Fibroblast of skin of left quadriceps (primary cell): ENCODE data around the gene SLC25A21.
A peak's percentile ranks its signal among the peaks of the same experiment; 100 is the strongest.
"Not testable (repeated sequence)": the region's sequence is repeated elsewhere in the genome, so short reads cannot be mapped to it uniquely, and the experiment has no call there.

Experiments used
- DNase-seq, 2 experiments: peaks; one replicate each; pipeline ENCODE4 v3.0.0-alpha.2; 2013; ENCODE audit warnings: low read depth in 2 of 2

Gene SLC25A21

GRCh38 chr14:37186865-37187264 lies 14.5 kb upstream of the SLC25A21 start:
- no peak for DNase-seq

DNA sequence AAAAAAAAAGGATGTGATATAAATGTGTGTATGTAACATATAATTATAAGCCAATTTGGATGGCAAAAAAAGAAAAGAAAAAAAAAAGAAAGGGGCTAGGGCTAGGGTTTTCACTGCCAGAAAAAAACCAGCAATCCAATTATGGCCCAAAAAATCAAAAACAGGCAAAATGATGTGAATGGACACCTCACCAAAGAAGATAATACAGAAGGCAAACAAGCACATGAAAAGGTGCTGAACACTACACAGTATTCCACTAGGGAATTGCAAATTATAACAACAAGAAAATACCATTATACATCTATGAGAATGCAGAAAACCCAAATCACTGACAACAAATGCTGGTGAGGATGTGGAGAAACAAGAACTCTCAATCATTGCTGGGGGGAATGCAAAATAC lies 13.3 kb upstream of the SLC25A21 start:
- DNase-seq = no peak

DNA sequence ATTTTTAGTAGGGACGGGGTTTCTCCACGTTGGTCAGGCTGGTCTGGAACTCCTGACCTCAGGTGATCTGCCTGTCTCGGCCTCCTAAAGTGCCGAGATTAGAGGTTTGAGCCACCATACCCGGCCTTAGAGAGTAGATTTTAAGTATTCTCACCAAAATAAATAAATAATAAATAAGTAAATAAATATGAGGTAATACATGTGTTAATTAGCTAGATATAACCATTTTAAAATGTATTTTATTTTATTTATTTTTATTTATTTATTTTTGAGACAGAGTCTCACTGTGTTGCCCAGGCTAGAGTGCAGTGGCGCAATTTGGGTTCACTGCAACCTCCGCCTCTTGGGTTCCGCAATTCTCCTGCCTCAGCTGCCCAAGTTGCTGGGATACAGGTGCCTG lies 12.1 kb upstream of the SLC25A21 start:
- not testable (repeated sequence) for DNase-seq

DNA sequence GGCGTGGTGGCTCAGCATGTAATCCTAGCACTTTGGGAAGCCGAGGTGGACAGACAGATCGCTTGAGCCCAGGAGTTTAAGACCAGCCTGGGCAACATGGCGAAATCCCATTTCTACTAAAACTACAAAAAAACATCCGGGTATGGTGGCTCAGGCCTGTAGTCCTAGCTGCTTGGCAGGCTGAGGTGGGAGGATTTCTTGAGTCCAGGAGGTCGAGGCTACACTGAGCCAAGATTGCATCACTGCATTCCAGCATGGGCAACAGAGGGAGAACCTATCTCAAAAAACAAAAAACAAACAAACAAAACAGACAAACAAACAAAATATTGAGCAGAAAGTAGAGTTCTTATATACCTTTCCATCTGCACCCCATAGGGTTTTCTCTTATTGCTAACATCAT lies 9.0 kb upstream of the SLC25A21 start:
- no peak for DNase-seq

- DNase-seq = not testable (repeated sequence)
Observed at GRCh38 chr14:37180886-37181285, 8.5 kb upstream of the SLC25A21 start.

GRCh38 chr14:37179896-37180502 lies 7.6 kb upstream of the SLC25A21 start:
- DNase-seq = no peak

DNA sequence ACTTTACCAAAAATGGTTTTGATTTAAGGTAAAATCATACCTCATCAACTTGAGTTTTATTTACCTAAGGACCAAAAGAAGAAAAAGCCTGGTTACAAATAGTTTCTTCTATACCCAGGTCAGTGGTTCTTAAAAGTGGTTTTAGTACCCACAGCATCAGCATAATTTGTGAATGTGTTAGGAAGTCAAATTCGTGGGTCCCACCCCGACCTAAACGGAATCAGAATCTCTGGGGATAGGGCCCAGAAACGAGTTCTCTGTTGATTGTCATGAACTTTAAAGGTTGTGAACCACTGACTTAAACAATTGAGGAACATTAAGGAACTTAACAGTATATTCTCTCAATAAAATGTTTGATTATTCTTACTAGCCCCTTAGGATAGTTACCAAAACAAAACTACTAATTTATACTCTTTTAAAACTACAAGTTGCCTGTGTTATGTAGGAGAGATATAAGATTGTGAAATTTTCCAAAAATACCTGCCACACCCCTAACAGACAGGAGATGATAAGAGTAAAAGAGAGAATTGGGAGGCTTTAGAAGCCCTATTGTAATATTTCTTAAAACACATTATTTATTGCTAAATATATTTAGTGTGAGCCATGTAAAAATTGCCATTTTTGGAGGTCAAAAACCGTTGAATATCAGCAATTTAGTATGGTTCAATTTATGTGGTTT lies 669 bp upstream of the SLC25A21 start:
- DNase-seq = no peak

GRCh38 chr14:37171678-37172023 lies 755 bp downstream of the SLC25A21 start:
- no peak for DNase-seq

DNA sequence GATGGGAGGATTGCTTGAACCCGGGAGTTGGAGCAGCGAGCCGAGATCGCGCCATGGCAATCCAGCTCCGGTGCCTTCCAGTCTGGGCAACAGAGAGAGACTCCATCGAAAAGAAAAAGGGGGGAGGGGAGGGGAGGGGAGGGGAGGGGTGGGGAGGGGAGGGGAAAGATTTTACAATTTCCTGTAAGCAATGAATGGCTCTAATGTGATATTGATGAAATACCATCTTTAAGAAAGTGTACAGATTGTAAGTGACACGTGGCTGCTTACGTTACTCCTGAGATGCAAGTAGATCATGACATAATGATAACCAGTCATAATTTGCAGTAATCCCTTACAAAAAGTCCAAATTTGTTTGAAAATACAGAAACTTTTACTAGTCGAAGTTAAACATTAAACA lies 1.4 kb downstream of the SLC25A21 start:
- DNase-seq = no peak

DNA sequence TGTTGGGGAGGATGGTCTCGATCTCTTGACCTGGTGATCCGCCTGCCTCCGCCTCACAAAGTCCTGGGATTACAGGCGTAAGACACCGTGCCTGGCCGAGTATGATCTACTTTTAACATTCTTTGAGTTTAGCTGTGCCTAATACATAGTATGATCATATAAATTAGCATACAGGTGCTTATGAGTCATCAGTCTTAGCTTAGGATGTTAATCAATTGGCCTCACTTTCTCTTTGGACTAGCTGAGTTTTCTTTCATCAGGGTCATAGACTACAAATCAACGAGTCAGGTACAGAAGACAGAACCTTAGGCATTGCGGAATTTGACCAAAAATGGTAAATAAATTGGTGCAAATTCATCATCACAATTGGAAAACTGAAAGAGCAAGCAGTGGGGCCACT lies 2.2 kb downstream of the SLC25A21 start:
- DNase-seq = no peak

GRCh38 chr14:37168721-37169120 lies 3.7 kb downstream of the SLC25A21 start:
- DNase-seq = no peak

DNA sequence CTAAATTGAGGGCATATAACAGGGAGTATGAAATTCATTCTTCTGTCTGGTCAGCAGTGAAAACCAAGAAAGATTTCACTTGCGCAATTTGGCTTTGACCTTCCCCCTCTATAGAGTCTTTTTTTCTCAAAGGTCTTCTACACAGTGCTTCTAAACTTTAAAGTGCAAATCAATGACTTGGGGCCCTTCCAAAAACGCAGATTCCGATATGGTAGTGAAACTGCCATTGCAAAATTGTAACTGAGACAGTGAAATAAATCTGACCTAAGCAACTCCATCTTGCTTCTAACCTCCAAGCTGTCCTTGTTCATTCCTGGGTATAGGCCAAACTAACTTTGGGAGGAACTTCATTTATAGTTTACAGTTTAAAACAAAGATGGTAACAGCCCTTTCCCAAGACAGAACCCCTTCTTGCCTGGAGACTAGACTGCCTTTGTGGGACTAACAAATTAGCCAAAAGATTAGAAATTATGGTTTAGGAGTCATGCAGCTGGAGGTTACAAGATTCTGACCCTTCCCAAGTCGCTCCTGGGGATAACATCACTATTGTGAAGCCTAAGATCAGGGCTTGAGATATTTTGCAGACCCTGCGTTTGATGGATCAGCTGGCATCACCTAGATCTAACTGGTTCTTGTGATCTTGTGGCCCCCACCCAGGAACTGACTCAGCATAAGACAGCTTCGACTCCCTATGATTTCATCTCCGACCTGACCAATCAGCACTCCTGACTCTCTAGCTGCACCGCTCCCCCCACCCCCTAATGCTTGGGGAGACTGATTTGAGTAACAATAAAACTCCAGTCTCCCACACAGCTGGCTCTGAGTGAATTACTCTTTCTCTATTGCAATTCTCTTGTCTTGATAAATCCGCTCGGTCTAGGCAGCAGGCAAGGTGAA lies 5.0 kb downstream of the SLC25A21 start:
- no peak for DNase-seq

- DNase-seq = no peak
Observed at GRCh38 chr14:37165794-37166193, 6.6 kb downstream of the SLC25A21 start.

DNA sequence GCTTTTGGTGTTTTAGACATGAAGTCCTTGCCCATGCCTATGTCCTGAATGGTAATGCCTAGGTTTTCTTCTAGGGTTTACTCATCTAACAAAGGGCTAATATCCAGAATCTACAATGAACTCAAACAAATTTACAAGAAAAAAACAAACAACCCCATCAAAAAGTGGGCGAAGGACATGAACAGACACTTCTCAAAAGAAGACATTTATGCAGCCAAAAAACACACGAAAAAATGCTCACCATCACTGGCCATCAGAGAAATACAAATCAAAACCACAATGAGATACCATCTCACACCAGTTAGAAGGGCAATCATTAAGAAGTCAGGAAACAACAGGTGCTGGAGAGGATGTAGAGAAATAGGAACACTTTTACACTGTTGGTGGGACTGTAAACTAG lies 10.1 kb downstream of the SLC25A21 start:
- not testable (repeated sequence) for DNase-seq

GRCh38 chr14:37157987-37158386 lies 14.4 kb downstream of the SLC25A21 start:
- no peak for DNase-seq

DNA sequence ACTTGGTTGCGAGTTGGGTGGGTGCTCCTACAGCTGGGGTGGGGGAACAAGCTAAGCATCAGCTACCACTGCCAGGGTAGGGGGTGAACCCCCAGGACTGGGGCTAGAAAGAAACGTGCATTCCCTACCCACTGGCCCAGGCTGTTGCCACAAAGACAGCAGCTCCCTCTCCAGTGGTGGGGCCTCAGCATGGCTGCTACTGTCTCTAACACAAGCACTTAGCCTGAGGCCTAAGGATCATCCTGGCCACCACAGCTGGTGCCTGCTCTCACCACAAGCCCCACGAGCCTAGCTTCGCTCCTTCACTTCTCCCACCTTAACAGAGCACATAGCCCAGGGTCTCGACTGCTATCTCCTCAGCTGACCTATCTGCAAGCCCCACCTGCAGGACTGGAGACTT lies 18.9 kb downstream of the SLC25A21 start:
- no peak for DNase-seq

- no peak for DNase-seq
Observed at GRCh38 chr14:37153005-37153404, 19.4 kb downstream of the SLC25A21 start.

- DNase-seq = peak in 1 of 2 experiments; percentile 18
Observed at GRCh38 chr14:37150414-37150813, 22.0 kb downstream of the SLC25A21 start.

- DNase-seq = peak in 1 of 2 experiments; percentile 9
Observed at GRCh38 chr14:37147310-37147880, 25.0 kb downstream of the SLC25A21 start.

DNA sequence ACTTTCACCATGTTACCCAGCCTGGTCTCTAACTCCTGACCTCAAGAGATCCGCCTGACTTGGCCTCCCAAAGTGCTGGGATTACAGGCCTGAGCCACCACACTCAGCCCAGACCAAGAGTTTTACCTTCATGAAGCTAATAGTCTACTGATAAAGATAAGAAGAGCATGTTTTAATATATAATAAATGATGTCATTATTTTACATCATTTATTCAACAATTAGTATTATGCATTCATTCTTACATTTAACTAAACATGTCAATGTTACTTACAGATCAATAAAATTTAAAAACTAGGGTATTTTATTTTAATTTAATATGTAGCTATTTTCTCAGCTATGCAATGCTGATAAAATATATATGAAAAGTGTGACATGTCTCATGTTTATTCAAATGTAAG lies 26.0 kb downstream of the SLC25A21 start:
- not testable (repeated sequence) for DNase-seq

DNA sequence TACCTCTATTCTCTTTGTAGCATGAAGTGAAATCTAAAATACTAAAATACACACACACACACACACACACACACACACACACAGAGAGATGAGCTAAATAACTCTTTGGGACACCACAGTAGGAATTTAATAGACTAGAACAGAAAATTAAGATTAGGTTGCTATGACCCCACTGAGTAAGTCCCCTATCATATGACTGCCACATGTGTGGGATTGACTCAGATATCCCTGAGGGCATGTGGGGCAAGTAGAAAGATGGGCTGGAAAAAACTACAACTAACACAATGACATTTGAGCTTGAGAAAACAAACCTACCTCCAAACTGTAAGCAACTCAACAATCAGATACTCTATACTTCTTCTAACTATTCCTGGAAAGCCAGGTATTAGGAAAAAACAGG lies 27.0 kb downstream of the SLC25A21 start:
- DNase-seq = no peak

GRCh38 chr14:37144729-37145363 lies 27.6 kb downstream of the SLC25A21 start:
- DNase-seq = no peak
